Spleen (tissue), 7 donors: Measurements from ENCODE around the gene AMOTL1.

Experiments used
- CTCF ChIP-seq, 11 experiments: fragments of 200-600 bp in 7 of 11; fragments of 450-650 bp in 4 of 11; sonication (generic) in 4 of 11; IDR thresholded peaks in 8 of 11; conservative IDR thresholded peaks in 3 of 11; 1 replicate in 7 of 11; 2 replicates in 4 of 11; pipeline versions ENCODE4 v1.4.0 to v1.8.0; 2016 to 2021; ENCODE audit warnings: antibody characterized with exemption in 11 of 11, inconsistent platforms in 4 of 11, mild to moderate bottlenecking in 1 of 11
- POLR2AphosphoS5 ChIP-seq, 3 donors: sonication (generic); formaldehyde crosslinking; IDR thresholded peaks; one replicate each; pipeline ENCODE4 v1.5.1; 2017; ENCODE audit warnings: antibody characterized with exemption in 3 of 3
- donor health status: DM: no; HTN: no; CAD: no; lungs with moderate emphysema.
- donor health status: DM: no; HTN: no; CAD: no.
- donor health status: DM: no; HTN: no; CAD: no.

GRCh38 chr11:94876645-94877442, 108.7 kb downstream of the AMOTL1 start:
- TF ChIP-seq CTCF (IDR thresholded peaks at IDR 0.05 in 8 of 11, conservative IDR thresholded peaks at IDR 0.05 in 3 of 11), result peak in 4 of 11 experiments; percentile 6 to 32 (median 20)
- peak in 2 of 3 donors; percentile 54 to 59 for TF ChIP-seq POLR2AphosphoS5 (IDR thresholded peaks at IDR 0.05)
